Keratinocyte (primary cell): ENCODE data around the gene GRN. TPM values are rescaled to one million over a fixed set of nuclear protein-coding genes. Genes with fewer than 3 reads are reported as not detected.

ENCODE experiments used
- DNase-seq: peaks from one replicate; pipeline ENCODE4 v3.0.0-alpha.2; 2011; ENCODE audit warnings: low read depth, missing footprints, low spot score
- FAIRE-seq: peaks from 2 replicates; lab custom pipeline; 2011; peaks lifted over from hg19 to GRCh38; lab: Jason Lieb, UNC
- H2AFZ ChIP-seq: 2 replicates; pipeline ENCODE4 v1.6.0; 2012; ENCODE audit warnings: low read length, control low read depth, inconsistent platforms; ENCODE audit not compliant: control insufficient read depth
- H3K27ac ChIP-seq: 2 replicates; pipeline ENCODE4 v1.5.1; 2011; ENCODE audit warnings: low read length; ENCODE audit not compliant: control insufficient read depth, insufficient read depth
- H3K27me3 ChIP-seq: 3 replicates; pipeline ENCODE4 v1.6.0; 2011; ENCODE audit warnings: low read length; ENCODE audit not compliant: control insufficient read depth, insufficient read depth; ENCODE audit errors: extremely low read depth
- H3K36me3 ChIP-seq, 2 experiments: 2 replicates in 1 of 2; 3 replicates in 1 of 2; pipeline ENCODE4 v1.5.1; 2011; ENCODE audit warnings: low read length in 2 of 2, mild to moderate bottlenecking in 1 of 2; ENCODE audit not compliant: control insufficient read depth in 2 of 2, insufficient read depth in 2 of 2; ENCODE audit errors: extremely low read depth in 1 of 2
- H3K4me1 ChIP-seq: 3 replicates; pipeline ENCODE4 v1.5.1; 2011; ENCODE audit warnings: low read length; ENCODE audit not compliant: control insufficient read depth, insufficient read depth; ENCODE audit errors: extremely low read depth
- H3K4me2 ChIP-seq: 3 replicates; pipeline ENCODE4 v1.6.0; 2011; ENCODE audit warnings: low read depth, low read length; ENCODE audit not compliant: control insufficient read depth, insufficient read depth; ENCODE audit errors: extremely low read depth
- H3K4me3 ChIP-seq, 3 experiments: fragments of 200-600 bp in 1 of 3; sonication (generic) in 1 of 3; 2 replicates in 2 of 3; 3 replicates in 1 of 3; pipeline ENCODE4 v1.5.1; 2011 to 2016; ENCODE audit warnings: low read length in 3 of 3, mild to moderate bottlenecking in 3 of 3, control low read depth in 2 of 3, inconsistent platforms in 1 of 3, low read depth in 1 of 3, mixed read lengths in 1 of 3, mixed run types in 1 of 3, moderate library complexity in 1 of 3; ENCODE audit not compliant: control insufficient read depth in 2 of 3, insufficient read depth in 2 of 3; ENCODE audit errors: extremely low read depth in 1 of 3
- H3K79me2 ChIP-seq: 2 replicates; pipeline ENCODE4 v1.6.0; 2012; ENCODE audit warnings: low read length; ENCODE audit not compliant: control insufficient read depth, insufficient read depth
- H3K9ac ChIP-seq: 3 replicates; pipeline ENCODE4 v1.6.0; 2011; ENCODE audit warnings: low read length; ENCODE audit not compliant: control insufficient read depth, insufficient read depth; ENCODE audit errors: extremely low read depth
- H3K9me1 ChIP-seq: 3 replicates; pipeline ENCODE4 v1.6.0; 2011; ENCODE audit warnings: low read length; ENCODE audit not compliant: control insufficient read depth, insufficient read depth; ENCODE audit errors: extremely low read depth
- H3K9me3 ChIP-seq: 2 replicates; pipeline ENCODE4 v1.5.1; 2012; ENCODE audit warnings: low read depth, low read length; ENCODE audit not compliant: control insufficient read depth
- H4K20me1 ChIP-seq: 3 replicates; pipeline ENCODE4 v1.6.0; 2011; ENCODE audit warnings: low read length; ENCODE audit not compliant: control insufficient read depth, insufficient read depth; ENCODE audit errors: extremely low read depth
- EZH2 ChIP-seq: IDR thresholded peaks from one replicate; pipeline ENCODE4 v1.6.1; 2012; ENCODE audit warnings: inconsistent platforms, mild to moderate bottlenecking, low read length, moderate library complexity
- dilution Hi-C: fragments of 300-500 bp; cut with MboI; formaldehyde crosslinking; loops from one replicate; pipeline ENCODE4 v1.7.0; 2020; ENCODE audit warnings: low sequenced_read_pairs; ENCODE audit not compliant: extremely low pct_ligation_motif_present
- polyA plus RNA-seq, 5 experiments: library from polyadenylated mRNA; depleted of rRNA in 3 of 5; stranded (reverse) in 3 of 5; stranded (forward) in 1 of 5; unstranded in 1 of 5; fragments of >200 nt; gene quantifications; 1 replicate in 1 of 5; 2 replicates in 3 of 5; 3 replicates in 1 of 5; pipeline versions ENCODE4 v1.2.1 to v1.2.3, GENCODE V29; 2011 to 2012; ENCODE audit warnings: missing spikeins in 2 of 5, low read depth in 1 of 5, low replicate concordance in 1 of 5
- TF ChIP-seq, protein P1 (sequence below), 3 experiments: IDR thresholded peaks in 1 of 3; conservative IDR thresholded peaks in 1 of 3; optimal IDR thresholded peaks in 1 of 3; 2 replicates in 2 of 3; 3 replicates in 1 of 3; pipeline versions ENCODE3 to v1.5.1; 2011; ENCODE audit warnings: low read length in 3 of 3, mild to moderate bottlenecking in 3 of 3, moderate library complexity in 2 of 3, control low read depth in 1 of 3, inconsistent platforms in 1 of 3; ENCODE audit not compliant: insufficient read depth in 2 of 3; ENCODE audit errors: extremely low read depth in 1 of 3

Gene GRN
- polyA plus RNA-seq, 1 donor (not counting 4 experiments of a cell fraction or from before 2014, with no cell fraction given), result 179 TPM

- Histone ChIP-seq H4K20me1 (no peaks in the 10 kb centered on the region), H3K79me2 (no peaks in the 10 kb centered on the region), H3K9ac (no peak overlapping the region), H3K4me3 (no peak overlapping the region), H3K27me3 (peaks cover 23% of the 10 kb centered on the region), H2AFZ (no peak overlapping the region), H3K9me1 (no peaks in the 10 kb centered on the region), H3K4me1 (peaks cover 15% of the 10 kb centered on the region), H3K9me3 (no peaks in the 10 kb centered on the region), H3K27ac (no peak overlapping the region), H3K36me3 (no peaks in the 10 kb centered on the region), H3K4me2 (no peak overlapping the region)
- dilution Hi-C loops, result no loop called here
- DNase-seq (no peak), FAIRE-seq (no peak)
- TF ChIP-seq EZH2, result no peak
- TF ChIP-seq, protein P1, sequence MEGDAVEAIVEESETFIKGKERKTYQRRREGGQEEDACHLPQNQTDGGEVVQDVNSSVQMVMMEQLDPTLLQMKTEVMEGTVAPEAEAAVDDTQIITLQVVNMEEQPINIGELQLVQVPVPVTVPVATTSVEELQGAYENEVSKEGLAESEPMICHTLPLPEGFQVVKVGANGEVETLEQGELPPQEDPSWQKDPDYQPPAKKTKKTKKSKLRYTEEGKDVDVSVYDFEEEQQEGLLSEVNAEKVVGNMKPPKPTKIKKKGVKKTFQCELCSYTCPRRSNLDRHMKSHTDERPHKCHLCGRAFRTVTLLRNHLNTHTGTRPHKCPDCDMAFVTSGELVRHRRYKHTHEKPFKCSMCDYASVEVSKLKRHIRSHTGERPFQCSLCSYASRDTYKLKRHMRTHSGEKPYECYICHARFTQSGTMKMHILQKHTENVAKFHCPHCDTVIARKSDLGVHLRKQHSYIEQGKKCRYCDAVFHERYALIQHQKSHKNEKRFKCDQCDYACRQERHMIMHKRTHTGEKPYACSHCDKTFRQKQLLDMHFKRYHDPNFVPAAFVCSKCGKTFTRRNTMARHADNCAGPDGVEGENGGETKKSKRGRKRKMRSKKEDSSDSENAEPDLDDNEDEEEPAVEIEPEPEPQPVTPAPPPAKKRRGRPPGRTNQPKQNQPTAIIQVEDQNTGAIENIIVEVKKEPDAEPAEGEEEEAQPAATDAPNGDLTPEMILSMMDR (optimal IDR thresholded peaks at IDR 0.05 in 1 of 3, IDR thresholded peaks at IDR 0.05 in 1 of 3, conservative IDR thresholded peaks at IDR 0.05 in 1 of 3; ENCODE audit: extremely low read depth in 1 of 3, insufficient read depth in 2 of 3, low read length in 3 of 3), result no peak
Observed at GRCh38 chr17:44310609-44311376, 34.3 kb upstream of the GRN start.

GRCh38 chr17:44311562-44312181 lies 33.4 kb upstream of the GRN start:
- Histone ChIP-seq H3K79me2 (no peaks in the 10 kb centered on the region), H3K4me2 (no peak overlapping the region), H3K36me3 (no peaks in the 10 kb centered on the region), H3K27ac (no peak overlapping the region), H4K20me1 (no peaks in the 10 kb centered on the region), H2AFZ (no peak overlapping the region), H3K9me3 (no peaks in the 10 kb centered on the region), H3K9me1 (no peaks in the 10 kb centered on the region), H3K4me3 (no peak overlapping the region), H3K4me1 (peaks cover 22% of the 10 kb centered on the region), H3K27me3 (peaks cover 31% of the 10 kb centered on the region), H3K9ac (no peak overlapping the region)
- no peak for DNase-seq
- no peak for FAIRE-seq
- TF ChIP-seq EZH2, result no peak
- TF ChIP-seq, protein P1 (optimal IDR thresholded peaks at IDR 0.05 in 1 of 3, IDR thresholded peaks at IDR 0.05 in 1 of 3, conservative IDR thresholded peaks at IDR 0.05 in 1 of 3; ENCODE audit: extremely low read depth in 1 of 3, insufficient read depth in 2 of 3, low read length in 3 of 3), result no peak
- dilution Hi-C loops, result no loop called here
